Adrenal gland (tissue), 12 donors: ENCODE data around the gene SFMBT1. TPM values are rescaled to one million over a fixed set of nuclear protein-coding genes. Genes with fewer than 3 reads are reported as not detected.

Experiments used
- DNase-seq, 7 donors: peaks; one replicate each; pipeline ENCODE4 v3.0.0-alpha.2; 2019 to 2020
- H3K27ac ChIP-seq, 5 donors: fragments of 200-600 bp; sonication (generic) in 4 of 5; 1 replicate in 3 of 5; 2 replicates in 2 of 5; pipeline versions ENCODE4 v1.5.1 to v1.8.0; 2016 to 2020; ENCODE audit warnings: mild to moderate bottlenecking in 1 of 5
- H3K27me3 ChIP-seq: fragments of 200-600 bp; 2 replicates; pipeline ENCODE4 v1.8.0; 2021
- H3K36me3 ChIP-seq, 2 donors: fragments of 200-600 bp; replicated peaks in 1 of 2; 1 replicate in 1 of 2; 2 replicates in 1 of 2; pipeline versions ENCODE4 v1.5.1 to v1.8.0; 2018 to 2022
- H3K4me1 ChIP-seq, 2 donors: fragments of 200-600 bp; replicated peaks in 1 of 2; 1 replicate in 1 of 2; 2 replicates in 1 of 2; pipeline versions ENCODE4 v1.5.1 to v1.8.0; 2018 to 2021
- H3K4me3 ChIP-seq, 4 donors: fragments of 200-600 bp; sonication (generic) in 3 of 4; one replicate each; pipeline ENCODE4 v1.5.1; 2016 to 2018
- H3K9me3 ChIP-seq, 3 donors: fragments of 200-600 bp; sonication (generic) in 1 of 3; replicated peaks in 1 of 3; 1 replicate in 2 of 3; 2 replicates in 1 of 3; pipeline versions ENCODE4 v1.5.1 to v1.8.0; 2016 to 2021
- CTCF ChIP-seq, 6 experiments: fragments of 450-650 bp in 4 of 6; fragments of 200-600 bp in 2 of 6; sonication (generic) in 1 of 6; IDR thresholded peaks; 1 replicate in 5 of 6; 2 replicates in 1 of 6; pipeline versions ENCODE4 v1.5.1 to v1.8.0; 2016 to 2021; ENCODE audit warnings: antibody characterized with exemption in 6 of 6, mild to moderate bottlenecking in 2 of 6, moderate library complexity in 1 of 6
- POLR2A ChIP-seq, 2 donors: fragments of 450-650 bp; IDR thresholded peaks; one replicate each; pipeline ENCODE4 v1.6.1; 2017; ENCODE audit warnings: antibody characterized with exemption in 2 of 2, mild to moderate bottlenecking in 2 of 2, moderate library complexity in 1 of 2
- WGBS, 4 donors: extraction: QIAGEN DNeasy Blood & Tissue Kit in 2 of 4; methylation state at CpG; one replicate each; pipeline versions ENCODE4 v1.1.5 to v1.1.7; 2013 to 2017; 5-methylcytosine and 5-hydroxymethylcytosine counted together
- intact Hi-C, 2 donors: fragments of 100-400 bp; cut with DNase I; formaldehyde crosslinking; loops; one replicate each; pipeline versions ENCODE4 v1.14.1 to v1.15.0; 2022 to 2023
- polyA plus RNA-seq, 3 donors: library from polyadenylated mRNA; stranded (reverse); fragments of 200-250 nt in 2 of 3; fragments of 350-450 nt in 1 of 3; fragmentation: Illumina TruSeq in 1 of 3; extraction: RNeasy Lipid Tissue Mini Kit (QIAGEN cat#74804) in 1 of 3; gene quantifications; one replicate each; pipeline ENCODE4 v1.2.3, GENCODE V29; 2013 to 2014
- total RNA-seq, 9 donors: library from RNA; depleted of rRNA in 4 of 9; stranded (reverse); fragments of >200 nt in 4 of 9; fragments of 120-200 nt in 1 of 9; fragmentation: NEBNext Ultra II Directional in 1 of 9; extraction: Animal tissue kit (Norgen Biotek cat#: 25700) in 1 of 9; gene quantifications; one replicate each; pipeline versions ENCODE4 v1.1.0 to v1.2.4, GENCODE V29; 2013 to 2023
- donor health status: healthy with polysubstance abuse.
- donor health status: Bipolar disorder and iron deficiency.
- donor health status: DM: yes; HTN: yes; CAD: no.
- donor health status: DM: no; HTN: no; CAD: no.
- donor health status: DM: no; HTN: no; CAD: no.
- donor health status: DM: yes; HTN: yes; CAD: no.

SFMBT1 gene
- total and polyA plus RNA-seq, 12 donors = 2.1 to 14.8 (median 8.3) TPM

GRCh38 chr3:52891164-52891563 lies 154.7 kb downstream of the SFMBT1 start:
- DNase-seq = peak in 1 of 7 donors; percentile 46
- H3K4me3 ChIP-seq = no peak overlapping the region
- H3K4me1 ChIP-seq = peaks cover 25 to 55% of the 10 kb centered on the region in 2 donors
- peak overlapping the region in 4 of 5 donors; percentile 11 to 78 (median 48) for H3K27ac ChIP-seq
- H3K9me3 ChIP-seq = no peaks in the 10 kb centered on the region
- no peaks in the 10 kb centered on the region for H3K36me3 ChIP-seq
- TF ChIP-seq POLR2A (IDR thresholded peaks at IDR 0.05) (no peak), CTCF (IDR thresholded peaks at IDR 0.05) (no peak)
- intact Hi-C loops = no loop called here
- WGBS, 4 donors = 61 to 76% (median 65%) methylated on average over 9 of the region's 9 CpGs
- no peaks in the 10 kb centered on the region for H3K27me3 ChIP-seq

- 60 to 81% (median 70%) methylated on average over 3 to 5 of the region's 5 CpGs for WGBS, 4 donors
- Histone ChIP-seq H3K9me3 (no peaks in the 10 kb centered on the region), H3K27ac (peak overlapping the region in 1 of 5 donors; percentile 33), H3K4me1 (peaks cover 25 to 51% of the 10 kb centered on the region in 2 donors), H3K27me3 (no peaks in the 10 kb centered on the region), H3K4me3 (no peak overlapping the region), H3K36me3 (no peaks in the 10 kb centered on the region)
- intact Hi-C loops = no loop called here
- peak in 4 of 7 donors; percentile 34 to 64 (median 44) for DNase-seq
- no peak for TF ChIP-seq CTCF (IDR thresholded peaks at IDR 0.05)
- no peak for TF ChIP-seq POLR2A (IDR thresholded peaks at IDR 0.05)
These were observed 155.1 kb downstream of the SFMBT1 start for GRCh38 chr3:52890735-52891134.

GRCh38 chr3:52889901-52890300 lies 156.0 kb downstream of the SFMBT1 start:
- H3K4me3 ChIP-seq = no peak overlapping the region
- H3K27ac ChIP-seq = no peak overlapping the region
- WGBS, 4 donors = 87 to 94% (median 89%) methylated on average over 8 of the region's 8 CpGs
- TF ChIP-seq POLR2A (IDR thresholded peaks at IDR 0.05) (no peak), CTCF (IDR thresholded peaks at IDR 0.05) (no peak)
- H3K4me1 ChIP-seq = peaks cover 25 to 43% of the 10 kb centered on the region in 2 donors
- H3K36me3 ChIP-seq = no peaks in the 10 kb centered on the region
- H3K9me3 ChIP-seq = no peaks in the 10 kb centered on the region
- peak in 1 of 7 donors; percentile 17 for DNase-seq
- H3K27me3 ChIP-seq = no peaks in the 10 kb centered on the region
- intact Hi-C loops = no loop called here

GRCh38 chr3:52887166-52887565 lies 158.7 kb downstream of the SFMBT1 start:
- Histone ChIP-seq H3K4me1 (peaks cover 7 to 17% of the 10 kb centered on the region in 2 donors), H3K4me3 (no peak overlapping the region), H3K9me3 (no peaks in the 10 kb centered on the region), H3K36me3 (no peaks in the 10 kb centered on the region), H3K27me3 (no peaks in the 10 kb centered on the region), H3K27ac (no peak overlapping the region)
- WGBS, 4 donors = 81 to 89% (median 84%) methylated on average over 3 to 4 of the region's 4 CpGs
- TF ChIP-seq CTCF (IDR thresholded peaks at IDR 0.05) (no peak), POLR2A (IDR thresholded peaks at IDR 0.05) (no peak)
- DNase-seq = no peak
- intact Hi-C loops = no loop called here
